GM06990 (cell line): Measurements from ENCODE around the gene SLC15A2.
"Not testable (repeated sequence)": the region's sequence is repeated elsewhere in the genome, so short reads cannot be mapped to it uniquely, and the experiment has no call there.

Experiments
- DNase-seq: peaks from one replicate; pipeline ENCODE4 v3.0.0-alpha.2; 2011; ENCODE audit not compliant: insufficient read length; ENCODE audit errors: extremely low read depth
- H3K27me3 ChIP-seq: replicated peaks from 2 replicates; pipeline ENCODE4 v1.6.0; 2011; ENCODE audit warnings: low read length; ENCODE audit not compliant: control insufficient read depth, insufficient read depth
- H3K36me3 ChIP-seq: 2 replicates; pipeline ENCODE4 v1.5.1; 2011; ENCODE audit warnings: low read length; ENCODE audit not compliant: control insufficient read depth, insufficient read depth
- H3K4me3 ChIP-seq: replicated peaks from 2 replicates; pipeline ENCODE4 v1.5.1; 2011; ENCODE audit warnings: low read depth, mild to moderate bottlenecking, control low read depth, low read length
- CTCF ChIP-seq: IDR thresholded peaks from 2 replicates; pipeline ENCODE4 v1.5.1; 2011; ENCODE audit warnings: low read length, control low read depth, mild to moderate bottlenecking, inconsistent platforms; ENCODE audit not compliant: insufficient read depth, poor library complexity, severe bottlenecking

Gene SLC15A2

GRCh38 chr3:121914081-121914998, 20.1 kb downstream of the SLC15A2 start:
- Histone ChIP-seq H3K36me3 (peaks cover 6% of the 10 kb centered on the region), H3K27me3 (no peaks in the 10 kb centered on the region), H3K4me3 (no peak overlapping the region)
- no peak for TF ChIP-seq CTCF
- no peak for DNase-seq

GRCh38 chr3:121916189-121916588, 22.0 kb downstream of the SLC15A2 start:
- no peak overlapping the region for H3K4me3 ChIP-seq
- no peak for DNase-seq
- H3K36me3 ChIP-seq = peaks cover 5% of the 10 kb centered on the region
- TF ChIP-seq CTCF = no peak
- no peaks in the 10 kb centered on the region for H3K27me3 ChIP-seq

- TF ChIP-seq CTCF = no peak
- H3K36me3 ChIP-seq = peaks cover 1% of the 10 kb centered on the region; the same call in 1 of the 2 replicates
- H3K4me3 ChIP-seq = no peak overlapping the region
- H3K27me3 ChIP-seq = no peaks in the 10 kb centered on the region
- DNase-seq = no peak
Observed at GRCh38 chr3:121918779-121919483, 24.7 kb downstream of the SLC15A2 start.

GRCh38 chr3:121924734-121925133, 30.5 kb downstream of the SLC15A2 start:
- DNase-seq = no peak
- no peaks in the 10 kb centered on the region for H3K27me3 ChIP-seq
- H3K4me3 ChIP-seq = no peak overlapping the region
- no peak for TF ChIP-seq CTCF
- H3K36me3 ChIP-seq = peaks cover 3% of the 10 kb centered on the region

GRCh38 chr3:121926380-121926779, 32.2 kb downstream of the SLC15A2 start:
- no peak overlapping the region for H3K4me3 ChIP-seq
- peaks cover 5% of the 10 kb centered on the region for H3K36me3 ChIP-seq
- H3K27me3 ChIP-seq = no peaks in the 10 kb centered on the region
- no peak for DNase-seq
- TF ChIP-seq CTCF = no peak

GRCh38 chr3:121938141-121938855, 44.1 kb downstream of the SLC15A2 start:
- H3K4me3 ChIP-seq, DNase-seq, H3K36me3 ChIP-seq, H3K27me3 ChIP-seq: not testable (repeated sequence)
